KMS-11 (cell line): ENCODE results near the gene ARSJ.

Source experiments
- H2AFZ ChIP-seq: fragments of 200-600 bp; sonication (generic); 2 replicates; pipeline ENCODE4 v1.6.1; 2016; ENCODE audit warnings: antibody characterized with exemption, mixed run types, low read depth
- H3K27ac ChIP-seq: fragments of 200-600 bp; sonication (generic); 2 replicates; pipeline ENCODE4 v1.6.1; 2016; ENCODE audit warnings: mild to moderate bottlenecking, mixed run types
- H3K27me3 ChIP-seq: fragments of 200-600 bp; sonication (generic); 2 replicates; pipeline ENCODE4 v1.6.1; 2017; ENCODE audit warnings: mild to moderate bottlenecking, low read depth, mixed run types, moderate library complexity; ENCODE audit not compliant: insufficient read depth
- H3K36me3 ChIP-seq: fragments of 200-600 bp; sonication (generic); 2 replicates; pipeline ENCODE4 v1.6.1; 2017; ENCODE audit warnings: mild to moderate bottlenecking, mixed run types; ENCODE audit not compliant: insufficient read depth
- H3K4me1 ChIP-seq: fragments of 200-600 bp; sonication (generic); 2 replicates; pipeline ENCODE4 v1.6.1; 2016; ENCODE audit warnings: mild to moderate bottlenecking, low read depth, mixed run types; ENCODE audit not compliant: poor library complexity, severe bottlenecking
- H3K4me2 ChIP-seq: fragments of 200-600 bp; sonication (generic); 2 replicates; pipeline ENCODE4 v1.7.0; 2016; ENCODE audit warnings: mild to moderate bottlenecking, mixed run types
- H3K4me3 ChIP-seq: fragments of 200-600 bp; sonication (generic); IDR thresholded peaks from 2 replicates; pipeline ENCODE4 v1.6.1; 2017; ENCODE audit warnings: low read depth, low read length, mixed read lengths; ENCODE audit not compliant: insufficient read depth
- H3K79me2 ChIP-seq: fragments of 200-600 bp; sonication (generic); 2 replicates; pipeline ENCODE4 v1.6.1; 2016; ENCODE audit warnings: low read depth, mixed run types; ENCODE audit not compliant: insufficient read depth
- H3K9ac ChIP-seq: fragments of 200-600 bp; sonication (generic); 2 replicates; pipeline ENCODE4 v1.6.1; 2016; ENCODE audit warnings: mild to moderate bottlenecking, mixed run types
- H4K20me1 ChIP-seq: fragments of 200-600 bp; sonication (generic); 2 replicates; pipeline ENCODE4 v1.6.1; 2016; ENCODE audit warnings: mild to moderate bottlenecking, mixed run types; ENCODE audit not compliant: insufficient read depth
- TF ChIP-seq, protein P1 (sequence below): fragments of 200-600 bp; sonication (generic); conservative IDR thresholded peaks from 2 replicates; pipeline ENCODE4 v1.6.1; 2017; ENCODE audit warnings: low read depth, mild to moderate bottlenecking, antibody characterized with exemption, low read length, moderate library complexity, mixed read lengths

Gene ARSJ

GRCh38 chr4:113979148-113979904 is at the start of gene ARSJ:
ARSJ (minus strand) TSS chr4:113979647; CDS start chr4:113978834, 813 bp downstream.
- no peak within 1 kb of the TSS for H3K27ac ChIP-seq
- H3K27me3 ChIP-seq: no peaks in the 10 kb centered on the region
- H3K79me2 ChIP-seq: no peaks in the 10 kb centered on the region
- H3K36me3 ChIP-seq: no peaks in the 10 kb centered on the region
- H3K9ac ChIP-seq: no peak within 1 kb of the TSS
- H4K20me1 ChIP-seq: no peaks in the 10 kb centered on the region
- no peak within 1 kb of the TSS for H3K4me2 ChIP-seq
- H3K4me3 ChIP-seq: no peak within 1 kb of the TSS
- no peaks in the 10 kb centered on the region for H3K4me1 ChIP-seq
- TF ChIP-seq, protein P1, sequence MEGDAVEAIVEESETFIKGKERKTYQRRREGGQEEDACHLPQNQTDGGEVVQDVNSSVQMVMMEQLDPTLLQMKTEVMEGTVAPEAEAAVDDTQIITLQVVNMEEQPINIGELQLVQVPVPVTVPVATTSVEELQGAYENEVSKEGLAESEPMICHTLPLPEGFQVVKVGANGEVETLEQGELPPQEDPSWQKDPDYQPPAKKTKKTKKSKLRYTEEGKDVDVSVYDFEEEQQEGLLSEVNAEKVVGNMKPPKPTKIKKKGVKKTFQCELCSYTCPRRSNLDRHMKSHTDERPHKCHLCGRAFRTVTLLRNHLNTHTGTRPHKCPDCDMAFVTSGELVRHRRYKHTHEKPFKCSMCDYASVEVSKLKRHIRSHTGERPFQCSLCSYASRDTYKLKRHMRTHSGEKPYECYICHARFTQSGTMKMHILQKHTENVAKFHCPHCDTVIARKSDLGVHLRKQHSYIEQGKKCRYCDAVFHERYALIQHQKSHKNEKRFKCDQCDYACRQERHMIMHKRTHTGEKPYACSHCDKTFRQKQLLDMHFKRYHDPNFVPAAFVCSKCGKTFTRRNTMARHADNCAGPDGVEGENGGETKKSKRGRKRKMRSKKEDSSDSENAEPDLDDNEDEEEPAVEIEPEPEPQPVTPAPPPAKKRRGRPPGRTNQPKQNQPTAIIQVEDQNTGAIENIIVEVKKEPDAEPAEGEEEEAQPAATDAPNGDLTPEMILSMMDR: no peak
- H2AFZ ChIP-seq: no peak within 1 kb of the TSS

DNA sequence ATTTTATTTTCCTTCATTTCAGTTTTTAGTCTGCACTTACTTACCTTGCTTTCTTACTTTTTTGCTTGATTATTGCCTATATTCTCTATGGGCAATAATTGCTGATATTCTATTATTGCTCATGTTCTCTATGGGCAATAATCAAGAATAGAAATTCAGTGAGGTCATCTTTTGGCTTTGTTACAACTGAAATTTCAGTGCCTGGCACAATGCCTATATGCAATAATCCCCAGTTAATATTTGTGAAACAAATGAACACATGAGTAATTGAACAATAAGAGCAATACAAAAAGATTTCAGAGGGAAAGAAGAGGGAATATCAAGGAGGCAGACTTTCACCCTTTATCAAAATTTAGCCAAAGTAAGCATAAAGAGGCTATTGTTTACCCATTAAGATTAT is 48.6 kb upstream of the ARSJ start:
- H3K4me3 ChIP-seq: no peak overlapping the region
- no peaks in the 10 kb centered on the region for H3K36me3 ChIP-seq
- H3K4me2 ChIP-seq: no peak overlapping the region

GRCh38 chr4:114027596-114027995 is 48.1 kb upstream of the ARSJ start:
- H3K4me2 ChIP-seq: no peak overlapping the region
- no peaks in the 10 kb centered on the region for H3K36me3 ChIP-seq
- H3K4me1 ChIP-seq: peaks cover 34% of the 10 kb centered on the region
- H3K27ac ChIP-seq: no peak overlapping the region
- TF ChIP-seq, protein P1: no peak
- H4K20me1 ChIP-seq: no peaks in the 10 kb centered on the region
- H3K9ac ChIP-seq: no peak overlapping the region
- H3K27me3 ChIP-seq: no peaks in the 10 kb centered on the region
- H2AFZ ChIP-seq: no peak overlapping the region
- H3K4me3 ChIP-seq: no peak overlapping the region
- no peaks in the 10 kb centered on the region for H3K79me2 ChIP-seq

More for the DNA sequence above, 48.6 kb upstream of the ARSJ start:
- TF ChIP-seq, protein P1: no peak
- peaks cover 34% of the 10 kb centered on the region for H3K4me1 ChIP-seq
- H3K9ac ChIP-seq: no peak overlapping the region
- H3K79me2 ChIP-seq: no peaks in the 10 kb centered on the region
- no peak overlapping the region for H3K27ac ChIP-seq
- H4K20me1 ChIP-seq: no peaks in the 10 kb centered on the region
- H3K27me3 ChIP-seq: no peaks in the 10 kb centered on the region
- H2AFZ ChIP-seq: no peak overlapping the region

DNA sequence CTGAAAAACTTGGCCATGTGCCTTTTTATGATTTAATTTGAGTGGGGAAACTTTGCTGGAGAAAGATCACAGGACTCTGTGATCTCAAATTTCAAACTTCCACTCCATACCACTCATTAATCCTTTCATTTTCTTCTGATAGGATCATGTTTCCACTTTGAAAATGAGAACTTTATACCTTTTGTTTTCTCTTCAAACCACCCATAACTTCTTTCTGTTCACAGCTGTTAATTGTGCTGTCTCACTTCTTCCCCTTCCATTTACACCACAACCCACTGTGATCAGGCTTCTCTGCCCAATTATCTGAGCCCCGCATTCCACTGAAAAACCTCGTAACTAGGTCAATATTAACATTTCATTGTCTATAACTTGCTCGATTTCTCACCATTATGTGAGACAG is 47.0 kb upstream of the ARSJ start:
- H3K27me3 ChIP-seq: no peaks in the 10 kb centered on the region

More for the DNA sequence above, 47.0 kb upstream of the ARSJ start:
- no peak overlapping the region for H3K9ac ChIP-seq
- H3K36me3 ChIP-seq: no peaks in the 10 kb centered on the region
- no peak overlapping the region for H3K4me2 ChIP-seq
- H3K4me3 ChIP-seq: no peak overlapping the region
- TF ChIP-seq, protein P1: no peak
- H4K20me1 ChIP-seq: no peaks in the 10 kb centered on the region
- H3K4me1 ChIP-seq: peaks cover 42% of the 10 kb centered on the region
- H3K79me2 ChIP-seq: no peaks in the 10 kb centered on the region
- no peak overlapping the region for H2AFZ ChIP-seq
- H3K27ac ChIP-seq: no peak overlapping the region
